ENCODE data around the gene ZNF277.

- no peak for TF ChIP-seq TAF1 (conservative IDR thresholded peaks at IDR 0.05)
- no peak for TF ChIP-seq RAD21 (IDR thresholded peaks at IDR 0.05)
- TF ChIP-seq, protein P1, sequence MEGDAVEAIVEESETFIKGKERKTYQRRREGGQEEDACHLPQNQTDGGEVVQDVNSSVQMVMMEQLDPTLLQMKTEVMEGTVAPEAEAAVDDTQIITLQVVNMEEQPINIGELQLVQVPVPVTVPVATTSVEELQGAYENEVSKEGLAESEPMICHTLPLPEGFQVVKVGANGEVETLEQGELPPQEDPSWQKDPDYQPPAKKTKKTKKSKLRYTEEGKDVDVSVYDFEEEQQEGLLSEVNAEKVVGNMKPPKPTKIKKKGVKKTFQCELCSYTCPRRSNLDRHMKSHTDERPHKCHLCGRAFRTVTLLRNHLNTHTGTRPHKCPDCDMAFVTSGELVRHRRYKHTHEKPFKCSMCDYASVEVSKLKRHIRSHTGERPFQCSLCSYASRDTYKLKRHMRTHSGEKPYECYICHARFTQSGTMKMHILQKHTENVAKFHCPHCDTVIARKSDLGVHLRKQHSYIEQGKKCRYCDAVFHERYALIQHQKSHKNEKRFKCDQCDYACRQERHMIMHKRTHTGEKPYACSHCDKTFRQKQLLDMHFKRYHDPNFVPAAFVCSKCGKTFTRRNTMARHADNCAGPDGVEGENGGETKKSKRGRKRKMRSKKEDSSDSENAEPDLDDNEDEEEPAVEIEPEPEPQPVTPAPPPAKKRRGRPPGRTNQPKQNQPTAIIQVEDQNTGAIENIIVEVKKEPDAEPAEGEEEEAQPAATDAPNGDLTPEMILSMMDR (IDR thresholded peaks at IDR 0.05; ENCODE audit: low read depth, low read length, missing input control) = no peak
- no peak for TF ChIP-seq FOXA1 (IDR thresholded peaks at IDR 0.05)
- TF ChIP-seq, protein P2, sequence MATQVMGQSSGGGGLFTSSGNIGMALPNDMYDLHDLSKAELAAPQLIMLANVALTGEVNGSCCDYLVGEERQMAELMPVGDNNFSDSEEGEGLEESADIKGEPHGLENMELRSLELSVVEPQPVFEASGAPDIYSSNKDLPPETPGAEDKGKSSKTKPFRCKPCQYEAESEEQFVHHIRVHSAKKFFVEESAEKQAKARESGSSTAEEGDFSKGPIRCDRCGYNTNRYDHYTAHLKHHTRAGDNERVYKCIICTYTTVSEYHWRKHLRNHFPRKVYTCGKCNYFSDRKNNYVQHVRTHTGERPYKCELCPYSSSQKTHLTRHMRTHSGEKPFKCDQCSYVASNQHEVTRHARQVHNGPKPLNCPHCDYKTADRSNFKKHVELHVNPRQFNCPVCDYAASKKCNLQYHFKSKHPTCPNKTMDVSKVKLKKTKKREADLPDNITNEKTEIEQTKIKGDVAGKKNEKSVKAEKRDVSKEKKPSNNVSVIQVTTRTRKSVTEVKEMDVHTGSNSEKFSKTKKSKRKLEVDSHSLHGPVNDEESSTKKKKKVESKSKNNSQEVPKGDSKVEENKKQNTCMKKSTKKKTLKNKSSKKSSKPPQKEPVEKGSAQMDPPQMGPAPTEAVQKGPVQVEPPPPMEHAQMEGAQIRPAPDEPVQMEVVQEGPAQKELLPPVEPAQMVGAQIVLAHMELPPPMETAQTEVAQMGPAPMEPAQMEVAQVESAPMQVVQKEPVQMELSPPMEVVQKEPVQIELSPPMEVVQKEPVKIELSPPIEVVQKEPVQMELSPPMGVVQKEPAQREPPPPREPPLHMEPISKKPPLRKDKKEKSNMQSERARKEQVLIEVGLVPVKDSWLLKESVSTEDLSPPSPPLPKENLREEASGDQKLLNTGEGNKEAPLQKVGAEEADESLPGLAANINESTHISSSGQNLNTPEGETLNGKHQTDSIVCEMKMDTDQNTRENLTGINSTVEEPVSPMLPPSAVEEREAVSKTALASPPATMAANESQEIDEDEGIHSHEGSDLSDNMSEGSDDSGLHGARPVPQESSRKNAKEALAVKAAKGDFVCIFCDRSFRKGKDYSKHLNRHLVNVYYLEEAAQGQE (IDR thresholded peaks at IDR 0.05) = no peak
- no peak for TF ChIP-seq YY1 (IDR thresholded peaks at IDR 0.05)
- TF ChIP-seq GABPA (IDR thresholded peaks at IDR 0.05 in 1 of 2, conservative IDR thresholded peaks at IDR 0.05 in 1 of 2) = no peak
- TF ChIP-seq JUND (IDR thresholded peaks at IDR 0.05) = no peak
- TF ChIP-seq EGR1 (IDR thresholded peaks at IDR 0.05; ENCODE audit: low read depth in 2 of 2) = no peak
- no peak for TF ChIP-seq HNF4G (IDR thresholded peaks at IDR 0.05)
- TF ChIP-seq MAX (IDR thresholded peaks at IDR 0.05) = no peak
- TF ChIP-seq, protein P3, sequence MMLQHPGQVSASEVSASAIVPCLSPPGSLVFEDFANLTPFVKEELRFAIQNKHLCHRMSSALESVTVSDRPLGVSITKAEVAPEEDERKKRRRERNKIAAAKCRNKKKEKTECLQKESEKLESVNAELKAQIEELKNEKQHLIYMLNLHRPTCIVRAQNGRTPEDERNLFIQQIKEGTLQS (IDR thresholded peaks at IDR 0.05) = no peak
These were observed 156.2 kb downstream of the ZNF277 start for GRCh38 chr7:112362731-112363131.
